Stimulated activated CD8-positive, alpha-beta memory T cell treated with anti-CD3 and anti-CD28 coated beads, Interleukin-15, amount 100 ng/mL, for 24 hours (primary cell): Measurements from ENCODE around the gene STT3B.
"Not testable (repeated sequence)": the region's sequence is repeated elsewhere in the genome, so short reads cannot be mapped to it uniquely, and the experiment has no call there.

Experiments
- DNase-seq: peaks from one replicate; pipeline ENCODE4 v3.0.0-alpha.2; 2020; ENCODE audit warnings: low read depth

Gene STT3B

GRCh38 chr3:31605333-31605732 lies 72.6 kb downstream of the STT3B start:
- DNase-seq, result not testable (repeated sequence)

GRCh38 chr3:31606453-31606852 lies 73.7 kb downstream of the STT3B start:
- no peak for DNase-seq

GRCh38 chr3:31610700-31611275 lies 78.1 kb downstream of the STT3B start:
- no peak for DNase-seq

GRCh38 chr3:31613177-31613576 lies 80.5 kb downstream of the STT3B start:
- DNase-seq, result no peak

GRCh38 chr3:31613654-31614053 lies 80.9 kb downstream of the STT3B start:
- DNase-seq, result no peak

GRCh38 chr3:31614162-31614921 lies 81.6 kb downstream of the STT3B start:
- no peak for DNase-seq

- no peak for DNase-seq
Observed at GRCh38 chr3:31615071-31615875, 82.5 kb downstream of the STT3B start.

- DNase-seq, result no peak
Observed at GRCh38 chr3:31616711-31617110, 84.0 kb downstream of the STT3B start.

- DNase-seq, result no peak
Observed at GRCh38 chr3:31620656-31621055, 87.9 kb downstream of the STT3B start.

- no peak for DNase-seq
Observed at GRCh38 chr3:31621314-31621713, 88.6 kb downstream of the STT3B start.

GRCh38 chr3:31622636-31623288 lies 90.0 kb downstream of the STT3B start:
- DNase-seq, result no peak

GRCh38 chr3:31624083-31624709 lies 91.5 kb downstream of the STT3B start:
- no peak for DNase-seq

GRCh38 chr3:31625358-31625757 lies 92.6 kb downstream of the STT3B start:
- no peak for DNase-seq

GRCh38 chr3:31629054-31629453 lies 96.3 kb downstream of the STT3B start:
- no peak for DNase-seq

GRCh38 chr3:31634476-31634875 lies 101.8 kb downstream of the STT3B start:
- no peak for DNase-seq

GRCh38 chr3:31635545-31635944 lies 102.8 kb downstream of the STT3B start:
- no peak for DNase-seq

GRCh38 chr3:31636049-31636448 lies 103.3 kb downstream of the STT3B start:
- no peak for DNase-seq

- DNase-seq, result no peak
Observed at GRCh38 chr3:31636694-31637442, 104.1 kb downstream of the STT3B start.

GRCh38 chr3:31639828-31640227 lies 107.1 kb downstream of the STT3B start:
- no peak for DNase-seq

- DNase-seq, result no peak
Observed at GRCh38 chr3:31645256-31645655, 112.5 kb downstream of the STT3B start.

- no peak for DNase-seq
Observed at GRCh38 chr3:31648286-31648968, 115.7 kb downstream of the STT3B start.
